DOHH2 (cell line): ENCODE results near the gene MARCHF4.

Experiments
- H3F3A ChIP-seq: fragments of 200-600 bp; sonication (generic), shearing (Covaris generic); 2 replicates; pipeline ENCODE4 v1.6.0; 2016; ENCODE audit warnings: antibody characterized with exemption, mild to moderate bottlenecking; ENCODE audit not compliant: control insufficient read depth, insufficient read depth
- H3K27ac ChIP-seq: fragments of 200-600 bp; sonication (generic); 2 replicates; pipeline ENCODE4 v1.5.1; 2014; ENCODE audit warnings: low read depth, mild to moderate bottlenecking, low read length, moderate library complexity
- H3K27me3 ChIP-seq: fragments of 200-600 bp; sonication (generic); 2 replicates; pipeline ENCODE4 v1.6.1; 2014; ENCODE audit warnings: mild to moderate bottlenecking, low read length, mixed read lengths; ENCODE audit not compliant: control insufficient read depth
- H3K36me3 ChIP-seq: fragments of 200-600 bp; sonication (generic); 2 replicates; pipeline ENCODE4 v1.6.1; 2014; ENCODE audit warnings: mild to moderate bottlenecking, low read length, moderate library complexity, mixed read lengths; ENCODE audit not compliant: control insufficient read depth
- H3K4me1 ChIP-seq: fragments of 200-600 bp; sonication (generic); 2 replicates; pipeline ENCODE4 v1.6.1; 2014; ENCODE audit warnings: mild to moderate bottlenecking, low read length, mixed read lengths; ENCODE audit not compliant: control insufficient read depth
- H3K4me2 ChIP-seq: fragments of 200-600 bp; sonication (generic); 2 replicates; pipeline ENCODE4 v1.6.0; 2014; ENCODE audit warnings: mild to moderate bottlenecking, low read length, moderate library complexity
- H3K4me3 ChIP-seq: fragments of 200-600 bp; sonication (generic); 2 replicates; pipeline ENCODE4 v1.5.1; 2014; ENCODE audit warnings: mild to moderate bottlenecking, low read length, mixed read lengths
- H3K79me2 ChIP-seq: fragments of 200-600 bp; sonication (generic); 2 replicates; pipeline ENCODE4 v1.6.1; 2014; ENCODE audit warnings: mild to moderate bottlenecking, low read length, mixed read lengths; ENCODE audit not compliant: control insufficient read depth
- H3K9me2 ChIP-seq: fragments of 200-600 bp; sonication (generic); replicated peaks from 2 replicates; pipeline ENCODE4 v1.6.1; 2014; ENCODE audit warnings: mild to moderate bottlenecking, low read length, mixed read lengths; ENCODE audit not compliant: control insufficient read depth
- H3K9me3 ChIP-seq: fragments of 200-600 bp; sonication (generic); 2 replicates; pipeline ENCODE4 v1.6.1; 2014; ENCODE audit warnings: antibody characterized with exemption, low read length, mixed read lengths; ENCODE audit not compliant: control insufficient read depth, insufficient read depth
- H4K20me1 ChIP-seq: fragments of 200-600 bp; sonication (generic); 2 replicates; pipeline ENCODE4 v1.6.0; 2014; ENCODE audit warnings: low read depth, mild to moderate bottlenecking, antibody characterized with exemption, low read length, moderate library complexity; ENCODE audit not compliant: control insufficient read depth, insufficient read depth
- CTCF ChIP-seq: fragments of 200-600 bp; sonication (generic); IDR thresholded peaks from one replicate; pipeline ENCODE4 v1.5.1; 2014; ENCODE audit warnings: antibody characterized with exemption, mild to moderate bottlenecking, low read depth, low read length; ENCODE audit not compliant: poor library complexity, severe bottlenecking
- EZH2phosphoT487 ChIP-seq: fragments of 200-600 bp; sonication (generic); IDR thresholded peaks from 2 replicates; pipeline ENCODE4 v1.6.1; 2017; ENCODE audit warnings: borderline replicate concordance, mild to moderate bottlenecking, antibody characterized with exemption, low read length, moderate library complexity, mixed read lengths

Gene MARCHF4

GRCh38 chr2:216340280-216340631, 32.0 kb downstream of the MARCHF4 start:
- TF ChIP-seq CTCF (no peak), EZH2phosphoT487 (no peak)

GRCh38 chr2:216339456-216340279, 32.6 kb downstream of the MARCHF4 start:
- Histone ChIP-seq H3K4me3 (no peak overlapping the region), H3K79me2 (no peaks in the 10 kb centered on the region), H3K27me3 (peaks cover 20% of the 10 kb centered on the region; the same call in 1 of the 2 replicates), H3K9me3 (no peaks in the 10 kb centered on the region), H3K4me1 (no peaks in the 10 kb centered on the region), H3K36me3 (no peaks in the 10 kb centered on the region), H3K4me2 (no peak overlapping the region), H3K27ac (no peak overlapping the region), H4K20me1 (no peaks in the 10 kb centered on the region), H3F3A (no peaks in the 10 kb centered on the region), H3K9me2 (no peaks in the 10 kb centered on the region)
- no peak for TF ChIP-seq CTCF

More at GRCh38 chr2:216340280-216340631, 32.0 kb downstream of the MARCHF4 start:
- Histone ChIP-seq H3K9me3 (no peaks in the 10 kb centered on the region), H4K20me1 (no peaks in the 10 kb centered on the region), H3K4me2 (no peak overlapping the region), H3F3A (no peaks in the 10 kb centered on the region), H3K79me2 (no peaks in the 10 kb centered on the region), H3K4me1 (no peaks in the 10 kb centered on the region), H3K4me3 (no peak overlapping the region), H3K9me2 (no peaks in the 10 kb centered on the region), H3K27me3 (peaks cover 20% of the 10 kb centered on the region; the same call in 1 of the 2 replicates), H3K36me3 (no peaks in the 10 kb centered on the region), H3K27ac (no peak overlapping the region)

GRCh38 chr2:216335252-216335651, 37.0 kb downstream of the MARCHF4 start:
- Histone ChIP-seq H3K4me3 (no peak overlapping the region), H3K4me2 (no peak overlapping the region), H4K20me1 (no peaks in the 10 kb centered on the region), H3K79me2 (no peaks in the 10 kb centered on the region), H3K27me3 (peaks cover 20% of the 10 kb centered on the region; the same call in 1 of the 2 replicates), H3F3A (no peaks in the 10 kb centered on the region), H3K27ac (no peak overlapping the region), H3K9me2 (no peaks in the 10 kb centered on the region), H3K9me3 (no peaks in the 10 kb centered on the region), H3K4me1 (no peaks in the 10 kb centered on the region), H3K36me3 (no peaks in the 10 kb centered on the region)
- no peak for TF ChIP-seq EZH2phosphoT487
- TF ChIP-seq CTCF: no peak
